HG03108 (cell line): ENCODE measurements around the gene AUTS2.
A peak's percentile ranks its signal among the peaks of the same experiment; 100 is the strongest.

Experiments
- ATAC-seq: cut with Tn5 transposase; IDR thresholded peaks from one replicate; pipeline ENCODE4 v1.9.1; 2021; ENCODE audit warnings: moderate library complexity; ENCODE audit not compliant: unreplicated experiment

AUTS2 gene

GRCh38 chr7:70432567-70433001, 834.3 kb downstream of the AUTS2 start:
- ATAC-seq: no peak

- no peak for ATAC-seq
These were observed 836.1 kb downstream of the AUTS2 start for GRCh38 chr7:70434376-70434775.

DNA sequence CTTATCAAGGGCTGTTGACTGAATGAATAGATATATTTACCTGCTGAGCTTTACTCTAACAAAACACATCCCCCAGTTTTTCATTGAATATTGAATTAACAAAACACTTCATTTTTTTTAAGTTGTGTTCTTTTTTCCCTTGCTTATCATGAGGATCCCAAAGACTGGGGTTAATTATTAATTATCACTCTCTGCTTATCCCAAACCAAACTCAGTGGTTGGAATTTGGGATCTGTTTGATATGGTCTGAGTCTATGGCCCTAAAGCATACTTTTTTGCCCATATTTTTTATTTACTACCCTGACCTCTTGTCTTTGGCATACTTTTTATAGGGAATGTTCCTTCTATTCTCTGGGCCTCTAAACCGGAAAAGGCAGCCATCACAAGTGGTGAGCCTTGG, 836.5 kb downstream of the AUTS2 start:
- no peak for ATAC-seq

DNA sequence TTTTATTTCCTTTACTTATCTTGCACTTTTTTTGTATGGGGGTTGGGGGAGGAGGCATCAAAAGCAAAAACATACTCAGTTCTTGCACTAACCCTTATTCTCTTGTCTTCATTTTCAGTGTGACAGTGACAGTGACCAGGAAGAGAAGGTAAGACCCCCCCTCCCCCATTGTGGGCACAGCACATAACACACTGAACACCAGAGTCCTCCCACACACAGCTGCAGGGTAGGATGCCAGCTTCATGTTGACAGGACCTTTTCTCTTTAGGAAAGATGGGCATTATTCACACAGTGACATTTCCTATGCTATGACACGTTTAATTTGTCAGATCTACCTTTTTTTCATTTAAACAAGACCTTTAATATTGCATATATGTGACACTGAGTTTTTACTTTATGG, 837.4 kb downstream of the AUTS2 start:
- no peak for ATAC-seq

DNA sequence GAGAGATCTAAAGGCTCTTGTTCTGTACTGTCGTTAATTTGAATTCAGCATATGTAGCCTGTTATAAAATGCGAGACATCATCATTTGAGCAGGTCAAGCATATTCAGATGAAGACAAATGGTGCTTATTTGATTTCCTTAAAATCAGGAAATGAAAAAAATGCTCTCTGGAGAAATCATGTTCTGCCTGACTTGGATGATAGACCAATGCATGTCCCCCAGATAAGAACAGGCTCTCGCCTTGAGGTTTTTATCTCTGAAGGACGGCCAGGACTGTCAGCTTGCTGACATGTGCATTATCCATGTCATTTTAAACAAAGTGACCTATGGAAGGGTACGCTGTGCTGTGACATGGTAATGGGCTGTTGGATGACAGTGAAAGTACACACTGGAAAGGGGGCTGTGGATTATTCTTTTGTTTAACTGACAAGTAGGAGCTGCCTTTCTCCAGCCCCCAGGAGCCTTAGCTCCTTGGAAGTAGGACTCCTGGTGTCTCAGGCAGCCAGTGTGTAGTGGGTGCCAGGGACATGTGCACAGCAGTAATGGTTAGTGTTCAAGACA, 838.6 kb downstream of the AUTS2 start:
- no peak for ATAC-seq

- no peak for ATAC-seq
These were observed 841.4 kb downstream of the AUTS2 start for GRCh38 chr7:70439651-70440050.

- ATAC-seq: no peak
These were observed 848.3 kb downstream of the AUTS2 start for GRCh38 chr7:70446448-70447143.

DNA sequence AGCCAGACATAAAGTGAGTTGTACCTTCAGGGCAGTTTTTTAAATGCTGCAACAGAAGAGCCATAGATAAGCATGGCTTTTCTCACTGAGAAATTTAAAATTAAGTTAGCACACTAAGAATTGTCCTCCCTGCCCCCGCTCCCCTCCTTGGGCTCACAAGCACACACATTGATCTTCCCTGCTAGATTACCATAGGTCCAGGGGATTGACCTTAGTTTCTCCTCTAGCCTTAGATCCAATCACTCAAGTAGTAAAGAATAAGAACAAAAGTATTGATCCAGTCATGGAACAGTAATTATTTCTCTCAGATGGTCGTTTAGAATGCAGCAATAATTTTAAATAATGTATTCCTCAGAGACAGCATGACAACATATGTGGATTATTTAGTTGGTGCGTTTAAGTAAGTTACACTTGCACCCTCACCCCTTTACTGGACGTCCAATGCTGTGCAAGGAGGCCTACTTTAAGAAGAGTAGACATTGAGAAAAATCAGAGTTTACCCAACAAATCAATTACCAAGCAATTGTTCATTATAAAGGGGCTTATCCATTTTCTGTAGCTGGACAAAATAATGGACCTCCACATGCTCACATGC, 850.1 kb downstream of the AUTS2 start:
- ATAC-seq: no peak

GRCh38 chr7:70450731-70451130, 852.5 kb downstream of the AUTS2 start:
- no peak for ATAC-seq

DNA sequence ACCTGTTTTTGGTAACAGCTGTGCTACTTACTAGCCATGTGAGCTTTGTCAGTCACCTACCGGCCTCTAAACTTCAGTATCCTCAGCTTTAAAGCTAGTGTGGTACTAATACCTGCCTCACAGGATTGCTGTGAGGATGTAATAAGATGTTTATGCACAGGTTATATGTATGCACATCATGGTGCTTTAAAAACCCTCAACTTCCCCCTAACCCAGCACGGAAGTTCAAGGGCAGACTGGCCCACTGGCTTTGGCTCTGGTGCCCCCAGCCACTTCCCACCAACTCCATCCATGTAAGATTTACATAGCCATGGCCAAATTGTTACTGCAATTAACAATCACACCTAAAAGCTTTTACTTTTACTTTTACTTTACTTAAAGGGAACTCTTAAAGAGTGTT, 857.6 kb downstream of the AUTS2 start:
- no peak for ATAC-seq

DNA sequence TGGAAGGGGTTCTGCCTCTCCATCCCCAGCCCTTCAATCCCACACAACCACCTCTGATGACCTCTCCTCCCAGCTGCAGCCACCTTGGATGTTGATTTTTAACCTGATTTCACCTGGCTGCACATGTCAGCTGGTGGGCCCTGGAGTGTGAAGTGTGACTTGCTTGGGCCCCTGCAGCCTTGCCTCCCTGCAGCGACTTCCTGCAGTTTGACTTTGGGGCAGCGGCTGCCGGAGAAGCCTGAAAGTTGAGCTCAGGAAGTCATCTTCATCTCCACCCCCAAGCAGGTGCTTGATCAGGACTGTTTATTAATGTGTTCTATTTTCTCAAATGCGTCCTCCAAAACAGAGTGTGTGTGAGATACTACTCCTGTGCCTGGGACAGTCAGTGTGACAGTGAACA, 858.4 kb downstream of the AUTS2 start:
- ATAC-seq: peak; percentile 70

GRCh38 chr7:70457482-70457881, 859.2 kb downstream of the AUTS2 start:
- ATAC-seq: no peak

GRCh38 chr7:70457883-70458680, 859.8 kb downstream of the AUTS2 start:
- ATAC-seq: no peak

- no peak for ATAC-seq
These were observed 860.5 kb downstream of the AUTS2 start for GRCh38 chr7:70458745-70459144.

DNA sequence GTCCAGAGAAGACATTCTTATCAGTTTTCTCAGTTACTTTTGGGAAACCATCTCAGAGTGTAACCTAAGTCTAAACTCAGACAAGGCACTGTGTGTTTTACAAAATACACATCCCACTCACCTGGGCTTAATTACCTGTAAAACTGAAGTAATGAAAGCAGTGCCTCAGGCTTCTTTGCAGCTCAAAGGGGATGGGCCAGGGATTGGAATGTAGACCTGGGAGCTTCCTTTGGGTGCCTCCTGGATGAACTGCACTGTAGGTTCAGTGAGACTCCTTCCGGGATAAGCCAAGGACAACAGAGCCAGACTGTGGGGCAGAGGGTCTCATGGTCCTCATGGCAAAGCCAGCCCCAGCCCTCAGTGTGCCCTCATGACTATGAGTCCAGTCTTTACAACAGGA, 861.3 kb downstream of the AUTS2 start:
- ATAC-seq: no peak

DNA sequence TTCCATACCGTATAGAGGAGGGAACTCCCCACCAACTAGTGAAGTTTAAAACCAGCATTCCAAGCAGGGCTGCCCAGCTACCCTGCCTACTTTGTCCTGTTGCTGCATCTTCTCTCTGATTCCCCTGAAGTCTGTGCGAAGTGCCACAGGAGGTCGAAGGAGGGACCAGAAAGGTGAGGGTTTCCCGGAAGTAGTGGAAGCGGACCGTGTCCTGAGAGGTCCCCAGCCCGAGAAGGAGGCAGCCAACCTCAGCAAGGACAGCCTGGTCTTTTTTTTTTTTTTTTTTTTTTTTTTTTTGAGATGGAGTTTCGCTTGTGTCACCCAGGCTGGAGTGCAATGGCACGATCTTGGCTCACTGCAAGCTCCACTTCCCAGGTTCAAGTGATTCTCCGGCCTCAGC, 861.8 kb downstream of the AUTS2 start:
- ATAC-seq: no peak

GRCh38 chr7:70460562-70460961, 862.3 kb downstream of the AUTS2 start:
- ATAC-seq: no peak

GRCh38 chr7:70463352-70463938, 865.2 kb downstream of the AUTS2 start:
- ATAC-seq: no peak

- ATAC-seq: no peak
These were observed 868.6 kb downstream of the AUTS2 start for GRCh38 chr7:70466725-70467364.

DNA sequence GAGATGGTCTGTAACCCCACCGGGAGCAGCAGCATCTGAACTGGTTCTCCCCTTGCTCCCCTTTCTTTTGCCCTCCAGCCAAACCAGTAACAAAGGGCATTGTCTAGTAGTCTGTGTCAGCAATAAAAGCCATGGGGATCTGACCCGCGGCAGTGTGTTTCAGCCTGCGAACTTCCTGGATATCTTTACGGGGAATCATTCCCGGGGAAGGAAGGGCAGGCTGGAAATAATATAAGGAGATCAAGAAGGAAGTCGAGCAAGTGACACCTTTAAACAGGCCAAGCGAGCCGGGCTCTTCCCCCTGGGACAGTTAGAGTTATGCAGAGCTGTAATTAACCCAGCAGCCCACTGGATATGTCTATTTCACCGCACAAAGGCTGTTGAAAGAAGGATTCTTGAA, 872.5 kb downstream of the AUTS2 start:
- no peak for ATAC-seq
